HEK293 (cell line): ENCODE measurements around the gene SFMBT2.
A peak's percentile ranks its signal among the peaks of the same experiment; 100 is the strongest.

ENCODE experiments used
- CTCF ChIA-PET: fragments of 350-600 bp; formaldehyde crosslinking; extraction: SDS; loops from one replicate; lab custom pipeline; 2021; ENCODE audit warnings: antibody characterized with exemption; lab: Yijun Ruan, JAX
- POLR2A ChIA-PET: fragments of 300-600 bp; formaldehyde crosslinking; extraction: SDS; loops from one replicate; lab custom pipeline; 2020; ENCODE audit warnings: antibody characterized with exemption, inconsistent platforms; lab: Yijun Ruan, JAX
- H3K27ac ChIP-seq: fragments of 200-500 bp; sonication (Bioruptor generic); 2 replicates; pipeline ENCODE4 v1.5.1; 2014; ENCODE audit warnings: low read depth, low read length, control low read depth, inconsistent platforms; ENCODE audit errors: extremely low read depth
- H3K36me3 ChIP-seq, 2 experiments: fragments of 200-500 bp in 1 of 2; sonication (Bioruptor generic) in 1 of 2; 1 replicate in 1 of 2; 2 replicates in 1 of 2; pipeline ENCODE4 v1.5.1; 2014 to 2017; ENCODE audit warnings: inconsistent platforms in 2 of 2, low read length in 2 of 2; ENCODE audit not compliant: control insufficient read depth in 2 of 2, insufficient read depth in 1 of 2
- H3K4me1 ChIP-seq: fragments of 200-500 bp; sonication (Bioruptor generic); 2 replicates; pipeline ENCODE4 v1.5.1; 2014; ENCODE audit warnings: mild to moderate bottlenecking, low read length, inconsistent platforms; ENCODE audit not compliant: control insufficient read depth, insufficient read depth
- H3K4me3 ChIP-seq: 2 replicates; pipeline ENCODE4 v1.5.1; 2011; ENCODE audit warnings: low read depth, mild to moderate bottlenecking, control low read depth, low read length, moderate library complexity
- H3K9me3 ChIP-seq: fragments of 200-500 bp; sonication (Bioruptor generic); 2 replicates; pipeline ENCODE4 v1.5.1; 2014; ENCODE audit warnings: low read depth, low read length, inconsistent platforms; ENCODE audit not compliant: control insufficient read depth, insufficient read depth
- GLIS2 ChIP-seq: fragments of 450-650 bp; formaldehyde crosslinking; IDR thresholded peaks from 2 replicates; pipeline ENCODE4 v1.5.1; 2016; ENCODE audit warnings: missing biosample characterization, missing genetic modification characterization
- KLF10 ChIP-seq: fragments of 450-650 bp; IDR thresholded peaks from 2 replicates; pipeline ENCODE4 v1.5.1; 2018; ENCODE audit warnings: missing biosample characterization, mild to moderate bottlenecking, missing genetic modification characterization
- REST ChIP-seq: fragments of 450-650 bp; formaldehyde crosslinking; IDR thresholded peaks from 2 replicates; pipeline ENCODE4 v1.5.1; 2016; ENCODE audit warnings: missing biosample characterization, missing genetic modification characterization
- SCRT2 ChIP-seq: fragments of 450-650 bp; formaldehyde crosslinking; IDR thresholded peaks from 2 replicates; pipeline ENCODE4 v1.5.1; 2016; ENCODE audit warnings: missing biosample characterization, missing genetic modification characterization
- TRIM28 ChIP-seq: IDR thresholded peaks from 2 replicates; pipeline ENCODE4 v1.6.1; 2011; ENCODE audit warnings: low read length, control low read depth, borderline replicate concordance
- WT1 ChIP-seq: fragments of 450-650 bp; formaldehyde crosslinking; IDR thresholded peaks from 2 replicates; pipeline ENCODE4 v1.5.1; 2016; ENCODE audit warnings: missing biosample characterization, missing genetic modification characterization
- YY1 ChIP-seq: fragments of 450-650 bp; formaldehyde crosslinking; IDR thresholded peaks from 2 replicates; pipeline ENCODE4 v1.5.1; 2018; ENCODE audit warnings: missing biosample characterization, missing genetic modification characterization
- ZBTB26 ChIP-seq: fragments of 450-650 bp; formaldehyde crosslinking; optimal IDR thresholded peaks from 2 replicates; pipeline ENCODE3; 2016; ENCODE audit warnings: missing biosample characterization, mild to moderate bottlenecking, missing genetic modification characterization
- ZBTB44 ChIP-seq: fragments of 450-650 bp; IDR thresholded peaks from 2 replicates; pipeline ENCODE4 v1.5.1; 2018; ENCODE audit warnings: missing biosample characterization, mild to moderate bottlenecking, missing genetic modification characterization
- ZBTB7A ChIP-seq: fragments of 450-650 bp; formaldehyde crosslinking; IDR thresholded peaks from 2 replicates; pipeline ENCODE4 v1.5.1; 2016; ENCODE audit warnings: low read depth, missing biosample characterization, missing genetic modification characterization
- ZFP69B ChIP-seq: fragments of 450-650 bp; formaldehyde crosslinking; IDR thresholded peaks from 2 replicates; pipeline ENCODE4 v1.5.1; 2016; ENCODE audit warnings: missing biosample characterization, missing genetic modification characterization
- ZNF239 ChIP-seq: fragments of 450-650 bp; formaldehyde crosslinking; IDR thresholded peaks from 2 replicates; pipeline ENCODE4 v1.5.1; 2016; ENCODE audit warnings: missing biosample characterization, missing genetic modification characterization
- ZNF341 ChIP-seq: fragments of 450-650 bp; formaldehyde crosslinking; IDR thresholded peaks from 2 replicates; pipeline ENCODE4; 2016; ENCODE audit warnings: low read depth, missing biosample characterization, missing genetic modification characterization
- ZNF350 ChIP-seq: fragments of 450-650 bp; formaldehyde crosslinking; IDR thresholded peaks from 2 replicates; pipeline ENCODE4 v1.5.0; 2017; ENCODE audit warnings: missing biosample characterization, mild to moderate bottlenecking, missing genetic modification characterization
- ZNF37A ChIP-seq: fragments of 450-650 bp; IDR thresholded peaks from 2 replicates; pipeline ENCODE4 v1.5.1; 2018; ENCODE audit warnings: missing biosample characterization, missing genetic modification characterization
- ZNF449 ChIP-seq: fragments of 450-650 bp; formaldehyde crosslinking; IDR thresholded peaks from 2 replicates; pipeline ENCODE4 v1.5.1; 2017; ENCODE audit warnings: missing biosample characterization, mild to moderate bottlenecking, missing genetic modification characterization, moderate library complexity
- ZNF560 ChIP-seq: fragments of 450-650 bp; formaldehyde crosslinking; IDR thresholded peaks from 2 replicates; pipeline ENCODE4 v1.5.1; 2017; ENCODE audit warnings: missing biosample characterization, missing genetic modification characterization, borderline replicate concordance
- ZNF600 ChIP-seq: fragments of 450-650 bp; formaldehyde crosslinking; IDR thresholded peaks from 2 replicates; pipeline ENCODE4 v1.5.1; 2016; ENCODE audit warnings: missing biosample characterization, missing genetic modification characterization
- ZNF664 ChIP-seq: fragments of 450-650 bp; formaldehyde crosslinking; IDR thresholded peaks from 2 replicates; pipeline ENCODE4 v1.5.1; 2016; ENCODE audit warnings: missing biosample characterization, missing genetic modification characterization

The SFMBT2 gene

GRCh38 chr10:7445474-7446185 lies 34.8 kb upstream of the SFMBT2 start:
- CTCF ChIA-PET: no interaction called here
- no peak overlapping the region for H3K27ac ChIP-seq

GRCh38 chr10:7444551-7445121 lies 33.8 kb upstream of the SFMBT2 start:
- Histone ChIP-seq H3K9me3 (no peaks in the 10 kb centered on the region), H3K4me3 (no peak overlapping the region), H3K4me1 (no peaks in the 10 kb centered on the region), H3K27ac (no peak overlapping the region), H3K36me3 (no peaks in the 10 kb centered on the region)
- ChIA-PET POLR2A (no interaction called here), CTCF (interaction anchor here (0.6 kb wide), 1 partner anchor 763 kb away, joined by 3 read pairs; no protein-coding TSS in a partner anchor)
- TF ChIP-seq KLF10 (tag by site-specific recombination): no peak
- no peak for TF ChIP-seq WT1 (tag by site-specific recombination)
- TF ChIP-seq ZNF239 (tag by site-specific recombination): no peak
- TF ChIP-seq YY1 (tag by site-specific recombination): no peak
- TF ChIP-seq ZBTB26 (tag by site-specific recombination): no peak
- TF ChIP-seq ZNF449 (tag by site-specific recombination): no peak
- TF ChIP-seq ZFP69B: no peak
- no peak for TF ChIP-seq ZNF37A (tag by site-specific recombination)
- TF ChIP-seq ZNF350 (tag by site-specific recombination): no peak
- no peak for TF ChIP-seq ZNF560 (tag by site-specific recombination)
- TF ChIP-seq ZNF664: no peak
- no peak for TF ChIP-seq REST (tag by site-specific recombination)
- TF ChIP-seq ZNF341 (tag by site-specific recombination): peak; percentile 45; the same call in 1 of the 2 replicates
- TF ChIP-seq TRIM28: peak; percentile 95
- TF ChIP-seq GLIS2 (tag by site-specific recombination): no peak
- TF ChIP-seq ZBTB44 (tag by site-specific recombination): peak; percentile 62; the same call in 1 of the 2 replicates
- no peak for TF ChIP-seq ZBTB7A (tag by site-specific recombination)

More at GRCh38 chr10:7445474-7446185, 34.8 kb upstream of the SFMBT2 start:
- Histone ChIP-seq H3K4me1 (no peaks in the 10 kb centered on the region), H3K36me3 (no peaks in the 10 kb centered on the region), H3K9me3 (no peaks in the 10 kb centered on the region), H3K4me3 (no peak overlapping the region)
- POLR2A ChIA-PET: no interaction called here
- peak; percentile 46; the same call in 1 of the 2 replicates for TF ChIP-seq ZNF600 (tag by site-specific recombination)
- TF ChIP-seq SCRT2 (tag by site-specific recombination): no peak
